HEK293 (cell line): Measurements from ENCODE around the gene CIPC.

Experiments used
- CTCF ChIA-PET: fragments of 350-600 bp; formaldehyde crosslinking; extraction: SDS; loops from one replicate; lab custom pipeline; 2021; ENCODE audit warnings: antibody characterized with exemption; lab: Yijun Ruan, JAX
- POLR2A ChIA-PET: fragments of 300-600 bp; formaldehyde crosslinking; extraction: SDS; loops from one replicate; lab custom pipeline; 2020; ENCODE audit warnings: antibody characterized with exemption, inconsistent platforms; lab: Yijun Ruan, JAX
- H3K27ac ChIP-seq: fragments of 200-500 bp; sonication (Bioruptor generic); 2 replicates; pipeline ENCODE4 v1.5.1; 2014; ENCODE audit warnings: low read depth, low read length, control low read depth, inconsistent platforms; ENCODE audit errors: extremely low read depth
- H3K36me3 ChIP-seq, 2 experiments: fragments of 200-500 bp in 1 of 2; sonication (Bioruptor generic) in 1 of 2; 1 replicate in 1 of 2; 2 replicates in 1 of 2; pipeline ENCODE4 v1.5.1; 2014 to 2017; ENCODE audit warnings: inconsistent platforms in 2 of 2, low read length in 2 of 2; ENCODE audit not compliant: control insufficient read depth in 2 of 2, insufficient read depth in 1 of 2
- H3K4me1 ChIP-seq: fragments of 200-500 bp; sonication (Bioruptor generic); 2 replicates; pipeline ENCODE4 v1.5.1; 2014; ENCODE audit warnings: mild to moderate bottlenecking, low read length, inconsistent platforms; ENCODE audit not compliant: control insufficient read depth, insufficient read depth
- H3K4me3 ChIP-seq: 2 replicates; pipeline ENCODE4 v1.5.1; 2011; ENCODE audit warnings: low read depth, mild to moderate bottlenecking, control low read depth, low read length, moderate library complexity
- H3K9me3 ChIP-seq: fragments of 200-500 bp; sonication (Bioruptor generic); 2 replicates; pipeline ENCODE4 v1.5.1; 2014; ENCODE audit warnings: low read depth, low read length, inconsistent platforms; ENCODE audit not compliant: control insufficient read depth, insufficient read depth
- KLF1 ChIP-seq: fragments of 450-650 bp; formaldehyde crosslinking; IDR thresholded peaks from 2 replicates; pipeline ENCODE4 v1.5.1; 2016; ENCODE audit warnings: missing biosample characterization, missing genetic modification characterization
- WT1 ChIP-seq: fragments of 450-650 bp; formaldehyde crosslinking; IDR thresholded peaks from 2 replicates; pipeline ENCODE4 v1.5.1; 2016; ENCODE audit warnings: missing biosample characterization, missing genetic modification characterization
- ZBTB10 ChIP-seq: fragments of 450-650 bp; formaldehyde crosslinking; IDR thresholded peaks from 2 replicates; pipeline ENCODE4 v1.5.1; 2016; ENCODE audit warnings: missing biosample characterization, missing genetic modification characterization
- ZBTB17 ChIP-seq: fragments of 450-650 bp; formaldehyde crosslinking; IDR thresholded peaks from 2 replicates; pipeline ENCODE4 v1.5.1; 2016; ENCODE audit warnings: missing biosample characterization, missing genetic modification characterization
- ZBTB26 ChIP-seq: fragments of 450-650 bp; formaldehyde crosslinking; optimal IDR thresholded peaks from 2 replicates; pipeline ENCODE3; 2016; ENCODE audit warnings: missing biosample characterization, mild to moderate bottlenecking, missing genetic modification characterization
- ZEB2 ChIP-seq: fragments of 450-650 bp; formaldehyde crosslinking; IDR thresholded peaks from 2 replicates; pipeline ENCODE4 v1.5.1; 2016; ENCODE audit warnings: missing biosample characterization, missing genetic modification characterization
- ZFP41 ChIP-seq: fragments of 450-650 bp; formaldehyde crosslinking; IDR thresholded peaks from 2 replicates; pipeline ENCODE4 v1.5.1; 2016; ENCODE audit warnings: missing biosample characterization, missing genetic modification characterization, borderline replicate concordance
- ZNF169 ChIP-seq: fragments of 450-650 bp; formaldehyde crosslinking; IDR thresholded peaks from 2 replicates; pipeline ENCODE4 v1.5.1; 2016; ENCODE audit warnings: missing biosample characterization, missing genetic modification characterization
- ZNF2 ChIP-seq: fragments of 450-650 bp; formaldehyde crosslinking; IDR thresholded peaks from 2 replicates; pipeline ENCODE4 v1.5.1; 2016; ENCODE audit warnings: missing biosample characterization, missing genetic modification characterization
- ZNF214 ChIP-seq: fragments of 450-650 bp; formaldehyde crosslinking; IDR thresholded peaks from 2 replicates; pipeline ENCODE4 v1.5.1; 2017; ENCODE audit warnings: missing biosample characterization, mild to moderate bottlenecking, missing genetic modification characterization, borderline replicate concordance
- ZNF274 ChIP-seq, 2 experiments: fragments of 200-500 bp in 1 of 2; fragments of 450-650 bp in 1 of 2; sonication (Bioruptor generic) in 1 of 2; formaldehyde crosslinking in 1 of 2; IDR thresholded peaks; 2 replicates each; pipeline versions ENCODE4 v1.5.1 to v1.6.1; 2014 to 2016; ENCODE audit warnings: borderline replicate concordance in 1 of 2, inconsistent platforms in 1 of 2, low read length in 1 of 2, missing biosample characterization in 1 of 2, missing genetic modification characterization in 1 of 2
- ZNF324 ChIP-seq: fragments of 450-650 bp; formaldehyde crosslinking; IDR thresholded peaks from 2 replicates; pipeline ENCODE4 v1.5.1; 2016; ENCODE audit warnings: missing biosample characterization, missing genetic modification characterization
- ZNF404 ChIP-seq: fragments of 450-650 bp; formaldehyde crosslinking; IDR thresholded peaks from 2 replicates; pipeline ENCODE4 v1.5.1; 2017; ENCODE audit warnings: missing biosample characterization, missing genetic modification characterization
- ZNF48 ChIP-seq: fragments of 450-650 bp; formaldehyde crosslinking; IDR thresholded peaks from 2 replicates; pipeline ENCODE4 v1.5.1; 2016; ENCODE audit warnings: missing biosample characterization, missing genetic modification characterization
- ZNF514 ChIP-seq: fragments of 450-650 bp; formaldehyde crosslinking; IDR thresholded peaks from 2 replicates; pipeline ENCODE4 v1.5.1; 2016; ENCODE audit warnings: missing biosample characterization, missing genetic modification characterization
- ZNF521 ChIP-seq: fragments of 450-650 bp; formaldehyde crosslinking; IDR thresholded peaks from 2 replicates; pipeline ENCODE4 v1.5.1; 2017; ENCODE audit warnings: missing biosample characterization, mild to moderate bottlenecking, missing genetic modification characterization
- ZNF544 ChIP-seq: fragments of 450-650 bp; formaldehyde crosslinking; IDR thresholded peaks from 2 replicates; pipeline ENCODE4 v1.5.0; 2017; ENCODE audit warnings: missing biosample characterization, missing genetic modification characterization
- ZNF558 ChIP-seq: fragments of 450-650 bp; formaldehyde crosslinking; IDR thresholded peaks from 2 replicates; pipeline ENCODE4 v1.5.1; 2016; ENCODE audit warnings: missing biosample characterization, missing genetic modification characterization
- ZNF560 ChIP-seq: fragments of 450-650 bp; formaldehyde crosslinking; IDR thresholded peaks from 2 replicates; pipeline ENCODE4 v1.5.1; 2017; ENCODE audit warnings: missing biosample characterization, missing genetic modification characterization, borderline replicate concordance
- ZNF585B ChIP-seq: fragments of 450-650 bp; formaldehyde crosslinking; IDR thresholded peaks from 2 replicates; pipeline ENCODE4 v1.5.1; 2016; ENCODE audit warnings: missing biosample characterization, missing genetic modification characterization
- ZNF623 ChIP-seq: fragments of 450-650 bp; formaldehyde crosslinking; IDR thresholded peaks from 2 replicates; pipeline ENCODE4 v1.5.1; 2016; ENCODE audit warnings: missing biosample characterization, missing genetic modification characterization
- ZNF645 ChIP-seq: fragments of 450-650 bp; formaldehyde crosslinking; IDR thresholded peaks from 2 replicates; pipeline ENCODE4; 2016; ENCODE audit warnings: missing biosample characterization, missing genetic modification characterization
- ZNF701 ChIP-seq: fragments of 450-650 bp; formaldehyde crosslinking; IDR thresholded peaks from 2 replicates; pipeline ENCODE4 v1.5.1; 2016; ENCODE audit warnings: missing biosample characterization, missing genetic modification characterization
- ZNF707 ChIP-seq: fragments of 450-650 bp; formaldehyde crosslinking; IDR thresholded peaks from 2 replicates; pipeline ENCODE4 v1.5.1; 2016; ENCODE audit warnings: missing biosample characterization, missing genetic modification characterization
- ZNF747 ChIP-seq: fragments of 450-650 bp; formaldehyde crosslinking; IDR thresholded peaks from 2 replicates; pipeline ENCODE4 v1.5.1; 2016; ENCODE audit warnings: missing biosample characterization, missing genetic modification characterization
- ZNF776 ChIP-seq: fragments of 450-650 bp; formaldehyde crosslinking; IDR thresholded peaks from 2 replicates; pipeline ENCODE4 v1.5.0; 2017; ENCODE audit warnings: missing biosample characterization, missing genetic modification characterization, borderline replicate concordance
- TF ChIP-seq, protein P1 (sequence below): IDR thresholded peaks from 2 replicates; pipeline ENCODE4 v1.6.1; 2011; ENCODE audit warnings: mild to moderate bottlenecking, low read depth, low read length, borderline replicate concordance
- TF ChIP-seq, protein P2 (sequence below): fragments of 450-650 bp; IDR thresholded peaks from 2 replicates; pipeline ENCODE4 v1.5.1; 2018; ENCODE audit warnings: missing biosample characterization, missing genetic modification characterization

The CIPC gene

GRCh38 chr14:77085538-77085937 is 12.5 kb upstream of the CIPC start:
- Histone ChIP-seq H3K27ac (no peak overlapping the region), H3K36me3 (no peaks in the 10 kb centered on the region), H3K4me3 (no peak overlapping the region), H3K4me1 (no peaks in the 10 kb centered on the region; the same call in 1 of the 2 replicates), H3K9me3 (no peaks in the 10 kb centered on the region)
- POLR2A ChIA-PET, result interaction anchor here (1.0 kb wide), 1 partner anchor 13 kb away, joined by 3 read pairs; the partner anchor contains the start of gene CIPC
- CTCF ChIA-PET, result interaction anchor here (0.6 to 3.0 kb wide), 12 partner anchors 9 to 218 kb away, joined by 3 to 30 read pairs (median 4); no protein-coding TSS in a partner anchor
- TF ChIP-seq ZEB2 (tag by site-specific recombination) (no peak), ZNF585B (tag by site-specific recombination) (no peak), ZNF404 (tag by site-specific recombination) (no peak), ZNF560 (tag by site-specific recombination) (no peak), ZBTB26 (tag by site-specific recombination) (no peak), ZNF521 (tag by site-specific recombination) (no peak), ZNF169 (no peak), ZFP41 (no peak), ZNF514 (no peak), ZNF776 (tag by site-specific recombination) (no peak), ZNF544 (tag by site-specific recombination) (no peak), ZNF623 (no peak), ZNF747 (tag by site-specific recombination) (no peak), ZNF48 (tag by site-specific recombination) (no peak)
- TF ChIP-seq, protein P1, sequence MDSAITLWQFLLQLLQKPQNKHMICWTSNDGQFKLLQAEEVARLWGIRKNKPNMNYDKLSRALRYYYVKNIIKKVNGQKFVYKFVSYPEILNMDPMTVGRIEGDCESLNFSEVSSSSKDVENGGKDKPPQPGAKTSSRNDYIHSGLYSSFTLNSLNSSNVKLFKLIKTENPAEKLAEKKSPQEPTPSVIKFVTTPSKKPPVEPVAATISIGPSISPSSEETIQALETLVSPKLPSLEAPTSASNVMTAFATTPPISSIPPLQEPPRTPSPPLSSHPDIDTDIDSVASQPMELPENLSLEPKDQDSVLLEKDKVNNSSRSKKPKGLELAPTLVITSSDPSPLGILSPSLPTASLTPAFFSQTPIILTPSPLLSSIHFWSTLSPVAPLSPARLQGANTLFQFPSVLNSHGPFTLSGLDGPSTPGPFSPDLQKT, result no peak
- TF ChIP-seq, protein P2, sequence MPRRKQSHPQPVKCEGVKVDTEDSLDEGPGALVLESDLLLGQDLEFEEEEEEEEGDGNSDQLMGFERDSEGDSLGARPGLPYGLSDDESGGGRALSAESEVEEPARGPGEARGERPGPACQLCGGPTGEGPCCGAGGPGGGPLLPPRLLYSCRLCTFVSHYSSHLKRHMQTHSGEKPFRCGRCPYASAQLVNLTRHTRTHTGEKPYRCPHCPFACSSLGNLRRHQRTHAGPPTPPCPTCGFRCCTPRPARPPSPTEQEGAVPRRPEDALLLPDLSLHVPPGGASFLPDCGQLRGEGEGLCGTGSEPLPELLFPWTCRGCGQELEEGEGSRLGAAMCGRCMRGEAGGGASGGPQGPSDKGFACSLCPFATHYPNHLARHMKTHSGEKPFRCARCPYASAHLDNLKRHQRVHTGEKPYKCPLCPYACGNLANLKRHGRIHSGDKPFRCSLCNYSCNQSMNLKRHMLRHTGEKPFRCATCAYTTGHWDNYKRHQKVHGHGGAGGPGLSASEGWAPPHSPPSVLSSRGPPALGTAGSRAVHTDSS (tag by site-specific recombination), result no peak

- H3K36me3 ChIP-seq, result no peaks in the 10 kb centered on the region
- H3K27ac ChIP-seq, result no peak overlapping the region
- no peaks in the 10 kb centered on the region for H3K9me3 ChIP-seq
- ChIA-PET POLR2A (interaction anchor here (0.6 to 1.0 kb wide), 2 partner anchors 12 to 275 kb away, joined by 3 to 9 read pairs; partner anchors contain the start of gene CIPC), CTCF (interaction anchor here (0.6 to 3.0 kb wide), 10 partner anchors 9 to 375 kb away, joined by 3 to 30 read pairs (median 5); no protein-coding TSS in a partner anchor)
- H3K4me1 ChIP-seq, result no peaks in the 10 kb centered on the region; the same call in 1 of the 2 replicates
- H3K4me3 ChIP-seq, result no peak overlapping the region
- TF ChIP-seq ZNF274 (IDR thresholded peaks at IDR 0.05; ENCODE audit: low read length) (no peak), ZNF274 (tag by site-specific recombination; IDR thresholded peaks at IDR 0.05; ENCODE audit: borderline replicate concordance) (no peak), ZNF214 (tag by site-specific recombination) (no peak), KLF1 (tag by site-specific recombination) (no peak), WT1 (tag by site-specific recombination) (no peak), ZNF707 (tag by site-specific recombination) (no peak), ZNF645 (tag by site-specific recombination) (no peak), ZNF558 (no peak), ZNF2 (tag by site-specific recombination) (no peak), ZNF544 (tag by site-specific recombination) (no peak), ZBTB10 (tag by site-specific recombination) (no peak), ZNF324 (tag by site-specific recombination) (no peak), ZBTB17 (tag by site-specific recombination) (no peak), ZNF701 (tag by site-specific recombination) (no peak)
These were observed 11.9 kb upstream of the CIPC start for GRCh38 chr14:77086017-77086727.
